GM12878 (cell line): ENCODE data around the gene SPIN1. TPM values are rescaled to one million over a fixed set of nuclear protein-coding genes. Genes with fewer than 3 reads are reported as not detected.

ENCODE experiments used
- ATAC-seq: fragments of 200-7000 bp; cut with Tn5 transposase; 3 replicates; pipeline ENCODE4 v1.9.1; 2020; ENCODE audit warnings: mild to moderate bottlenecking, moderate library complexity
- BruUV-seq: library from RNA; stranded (reverse); fragments of 400-500 nt; replicated peaks from 2 replicates; lab custom pipeline; 2021; lab: Mats Ljungman, UMichigan
- CTCF ChIA-PET: fragments of 300-600 bp; sonication (Branson Sonifier 250); formaldehyde crosslinking; extraction: SDS; loops from one replicate; lab custom pipeline; 2021; ENCODE audit warnings: inconsistent platforms; lab: Yijun Ruan, JAX
- POLR2A ChIA-PET: fragments of 350-600 bp; formaldehyde crosslinking; extraction: SDS; loops from one replicate; lab custom pipeline; 2021; ENCODE audit warnings: inconsistent platforms; lab: Charles Lee
- RAD21 ChIA-PET: fragments of 300-600 bp; sonication (Branson Sonifier 250); formaldehyde crosslinking; loops from one replicate; lab custom pipeline; 2023; ENCODE audit warnings: antibody characterized with exemption; ENCODE audit not compliant: unreplicated experiment; lab: Charles Lee
- SMC1A ChIA-PET: fragments of 300-600 bp; sonication (Branson Sonifier 250); formaldehyde crosslinking; loops from one replicate; lab custom pipeline; 2023; ENCODE audit not compliant: unreplicated experiment, uncharacterized antibody; lab: Charles Lee
- DNase-seq: peaks from one replicate; pipeline ENCODE4 v3.0.0-alpha.2; 2011; ENCODE audit warnings: low read depth, low spot score
- FAIRE-seq: peaks from 3 replicates; lab custom pipeline; 2011; peaks lifted over from hg19 to GRCh38; lab: Jason Lieb, UNC
- H2AFZ ChIP-seq: 2 replicates; pipeline ENCODE4 v1.6.0; 2011; ENCODE audit warnings: low read depth, low read length, control low read depth; ENCODE audit not compliant: control insufficient read depth
- H3K27ac ChIP-seq: 2 replicates; pipeline ENCODE4 v1.5.1; 2011; ENCODE audit warnings: control low read depth; ENCODE audit not compliant: control insufficient read depth, insufficient read depth
- H3K27me3 ChIP-seq, 2 experiments: replicated peaks in 1 of 2; 2 replicates each; pipeline versions ENCODE4 v1.6.0 to v1.6.1; 2011; ENCODE audit warnings: low read length in 1 of 2; ENCODE audit not compliant: control insufficient read depth in 2 of 2, insufficient read depth in 2 of 2
- H3K36me3 ChIP-seq, 2 experiments: 2 replicates each; pipeline ENCODE4 v1.5.1; 2011; ENCODE audit warnings: low read length in 1 of 2; ENCODE audit not compliant: control insufficient read depth in 2 of 2, insufficient read depth in 2 of 2
- H3K4me1 ChIP-seq: 2 replicates; pipeline ENCODE4 v1.6.1; 2011; ENCODE audit warnings: mild to moderate bottlenecking, low read length, moderate library complexity, mixed read lengths; ENCODE audit not compliant: control insufficient read depth, insufficient read depth
- H3K4me2 ChIP-seq: 2 replicates; pipeline ENCODE4 v1.6.0; 2011; ENCODE audit warnings: control low read depth; ENCODE audit not compliant: control insufficient read depth, insufficient read depth
- H3K4me3 ChIP-seq: fragments of 200-600 bp; sonication (generic); 2 replicates; pipeline ENCODE4 v1.5.1; 2016
- H3K79me2 ChIP-seq: 2 replicates; pipeline ENCODE4 v1.6.0; 2011; ENCODE audit warnings: low read length; ENCODE audit not compliant: control insufficient read depth, insufficient read depth
- H3K9ac ChIP-seq: 2 replicates; pipeline ENCODE4 v1.8.0; 2011; ENCODE audit warnings: low read length, control low read depth, mixed read lengths; ENCODE audit not compliant: control insufficient read depth, insufficient read depth
- H3K9me3 ChIP-seq: replicated peaks from 3 replicates; pipeline ENCODE4 v1.5.1; 2011; ENCODE audit warnings: mild to moderate bottlenecking, low read length; ENCODE audit not compliant: control insufficient read depth, insufficient read depth
- H4K20me1 ChIP-seq: 2 replicates; pipeline ENCODE4 v1.6.0; 2011; ENCODE audit not compliant: control insufficient read depth, insufficient read depth
- BCLAF1 ChIP-seq: fragments of 450-650 bp; IDR thresholded peaks from 2 replicates; pipeline ENCODE4 v1.6.1; 2017; ENCODE audit warnings: antibody characterized with exemption, mild to moderate bottlenecking, moderate library complexity
- EGR1 ChIP-seq, 2 experiments: IDR thresholded peaks; 1 replicate in 1 of 2; 2 replicates in 1 of 2; pipeline ENCODE4 v1.6.1; 2011 to 2012; ENCODE audit warnings: low read depth in 2 of 2, low read length in 2 of 2, borderline replicate concordance in 1 of 2, mild to moderate bottlenecking in 1 of 2, moderate library complexity in 1 of 2
- GABPA ChIP-seq: IDR thresholded peaks from 2 replicates; pipeline ENCODE4 v1.6.1; 2014; ENCODE audit warnings: antibody characterized with exemption, low read depth, mild to moderate bottlenecking, inconsistent platforms
- HDAC2 ChIP-seq: fragments of 200-600 bp; sonication (generic); IDR thresholded peaks from 2 replicates; pipeline ENCODE4 v1.6.1; 2017
- JUND ChIP-seq: IDR thresholded peaks from 2 replicates; pipeline ENCODE4 v1.6.1; 2012; ENCODE audit warnings: low read depth, mild to moderate bottlenecking, low read length, improper control_type of control experiment, moderate library complexity
- SIX5 ChIP-seq: IDR thresholded peaks from 2 replicates; pipeline ENCODE4 v1.6.1; 2011; ENCODE audit warnings: mild to moderate bottlenecking, low read depth, low read length, moderate library complexity; ENCODE audit not compliant: severe bottlenecking
- YBX1 ChIP-seq: fragments of 450-650 bp; IDR thresholded peaks from 2 replicates; pipeline ENCODE4 v1.6.1; 2016; ENCODE audit warnings: antibody characterized with exemption
- ZBTB33 ChIP-seq: fragments of 450-650 bp; IDR thresholded peaks from 2 replicates; pipeline ENCODE4 v1.6.1; 2017; ENCODE audit warnings: mild to moderate bottlenecking
- ZNF207 ChIP-seq: fragments of 450-650 bp; IDR thresholded peaks from 2 replicates; pipeline ENCODE4 v1.6.1; 2014; ENCODE audit warnings: antibody characterized with exemption, mild to moderate bottlenecking, borderline replicate concordance
- ZNF217 ChIP-seq: fragments of 450-650 bp; IDR thresholded peaks from 2 replicates; pipeline ENCODE4 v1.6.1; 2017; ENCODE audit warnings: antibody characterized with exemption, mild to moderate bottlenecking
- WGBS: methylation state at CpG from one replicate; pipeline ENCODE4 v1.1.6; 2016; ENCODE audit warnings: low lambda C conversion rate; ENCODE audit not compliant: insufficient replicate concordance, insufficient coverage; ENCODE audit errors: missing lambda C conversion rate; 5-methylcytosine and 5-hydroxymethylcytosine counted together
- in situ Hi-C: fragments of 300-500 bp; cut with MboI; formaldehyde crosslinking; loops from 9 replicates; pipeline ENCODE4 v1.14.3; 2018; ENCODE audit warnings: mixed read lengths
- intact Hi-C: fragments of 100-400 bp; cut with micrococcal nuclease; formaldehyde crosslinking; loops from one replicate; pipeline ENCODE4 v1.14.2; 2022; ENCODE audit not compliant: unreplicated experiment
- polyA plus RNA-seq, 11 experiments: library from polyadenylated mRNA; depleted of rRNA in 4 of 11; unstranded in 6 of 11; stranded (reverse) in 5 of 11; fragments of >200 nt; fragmentation: Nextera tagmentation in 4 of 11; fragmentation: Illumina TruSeq in 1 of 11; extraction: Ambion mirVana in 4 of 11; extraction: Trizol in 1 of 11; gene quantifications; 1 replicate in 1 of 11; 2 replicates in 10 of 11; pipeline versions ENCODE4 v1.2.1 to v1.2.3, GENCODE V29; 2011 to 2016; ENCODE audit warnings: inconsistent platforms in 2 of 11, missing spikeins in 2 of 11, low read depth in 1 of 11
- total RNA-seq, 4 experiments: library from RNA; depleted of rRNA in 3 of 4; stranded (reverse); fragments of >200 nt in 3 of 4; fragmentation: Illumina TruSeq in 1 of 4; extraction: Trizol in 1 of 4; gene quantifications; 2 replicates each; pipeline versions ENCODE4 v1.2.1 to v1.2.3, GENCODE V29; 2013 to 2021
- TF ChIP-seq, protein P1 (sequence below): IDR thresholded peaks from 2 replicates; pipeline ENCODE4 v1.6.1; 2012; ENCODE audit warnings: low read depth, low read length, improper control_type of control experiment
- TF ChIP-seq, protein P2 (sequence below): fragments of 450-650 bp; formaldehyde crosslinking; IDR thresholded peaks from 2 replicates; pipeline ENCODE4 v1.5.0; 2022; ENCODE audit warnings: mild to moderate bottlenecking, missing genetic modification characterization
- TF ChIP-seq, protein P3 (sequence below): IDR thresholded peaks from 2 replicates; pipeline ENCODE4 v1.6.1; 2011; ENCODE audit warnings: low read depth, low read length, improper control_type of control experiment, borderline replicate concordance

The SPIN1 gene
- total and polyA plus RNA-seq, 10 of the 15 experiments (the other 5 are each of a cell fraction or from before 2014, with no cell fraction given), result 6.6 to 30.3 (median 17.1) TPM

GRCh38 chr9:88406051-88406450, 17.8 kb downstream of the SPIN1 start (continued):
- no peak for TF ChIP-seq EGR1 (IDR thresholded peaks at IDR 0.05; ENCODE audit: borderline replicate concordance in 1 of 2, low read depth in 2 of 2, low read length in 2 of 2)

- H3K9ac ChIP-seq, result no peak overlapping the region
- H3K36me3 ChIP-seq, result no peaks in the 10 kb centered on the region
- in situ Hi-C loops, result no loop called here
- H3K4me1 ChIP-seq, result no peaks in the 10 kb centered on the region
- no peak overlapping the region for H2AFZ ChIP-seq
- no peak for DNase-seq
- no peaks in the 10 kb centered on the region for H3K79me2 ChIP-seq
- ChIA-PET SMC1A (no interaction called here), CTCF (no interaction called here), POLR2A (interaction anchor here (0.7 kb wide), 1 partner anchor 12 kb away, joined by 4 read pairs; no protein-coding TSS in a partner anchor), RAD21 (no interaction called here)
- peaks cover 3% of the 10 kb centered on the region; the same call in 2 of the 3 replicates for H3K9me3 ChIP-seq
- intact Hi-C loops, result no loop called here
- no peak for ATAC-seq
- no peak overlapping the region for H3K27ac ChIP-seq
- 75% methylated on average over 4 of the region's 4 CpGs for WGBS
- BruUV-seq, result no TSS peak
- no peak overlapping the region for H3K4me2 ChIP-seq
- FAIRE-seq, result no peak
- no peaks in the 10 kb centered on the region for H4K20me1 ChIP-seq
- H3K4me3 ChIP-seq, result no peak overlapping the region
- no peaks in the 10 kb centered on the region for H3K27me3 ChIP-seq
- TF ChIP-seq, protein P1, sequence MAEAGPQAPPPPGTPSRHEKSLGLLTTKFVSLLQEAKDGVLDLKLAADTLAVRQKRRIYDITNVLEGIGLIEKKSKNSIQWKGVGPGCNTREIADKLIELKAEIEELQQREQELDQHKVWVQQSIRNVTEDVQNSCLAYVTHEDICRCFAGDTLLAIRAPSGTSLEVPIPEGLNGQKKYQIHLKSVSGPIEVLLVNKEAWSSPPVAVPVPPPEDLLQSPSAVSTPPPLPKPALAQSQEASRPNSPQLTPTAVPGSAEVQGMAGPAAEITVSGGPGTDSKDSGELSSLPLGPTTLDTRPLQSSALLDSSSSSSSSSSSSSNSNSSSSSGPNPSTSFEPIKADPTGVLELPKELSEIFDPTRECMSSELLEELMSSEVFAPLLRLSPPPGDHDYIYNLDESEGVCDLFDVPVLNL, result no peak
- TF ChIP-seq JUND (no peak), ZNF207 (no peak), ZNF217 (no peak), HDAC2 (no peak), BCLAF1 (no peak), YBX1 (no peak), GABPA (no peak), ZBTB33 (no peak), SIX5 (no peak)
- TF ChIP-seq, protein P2, sequence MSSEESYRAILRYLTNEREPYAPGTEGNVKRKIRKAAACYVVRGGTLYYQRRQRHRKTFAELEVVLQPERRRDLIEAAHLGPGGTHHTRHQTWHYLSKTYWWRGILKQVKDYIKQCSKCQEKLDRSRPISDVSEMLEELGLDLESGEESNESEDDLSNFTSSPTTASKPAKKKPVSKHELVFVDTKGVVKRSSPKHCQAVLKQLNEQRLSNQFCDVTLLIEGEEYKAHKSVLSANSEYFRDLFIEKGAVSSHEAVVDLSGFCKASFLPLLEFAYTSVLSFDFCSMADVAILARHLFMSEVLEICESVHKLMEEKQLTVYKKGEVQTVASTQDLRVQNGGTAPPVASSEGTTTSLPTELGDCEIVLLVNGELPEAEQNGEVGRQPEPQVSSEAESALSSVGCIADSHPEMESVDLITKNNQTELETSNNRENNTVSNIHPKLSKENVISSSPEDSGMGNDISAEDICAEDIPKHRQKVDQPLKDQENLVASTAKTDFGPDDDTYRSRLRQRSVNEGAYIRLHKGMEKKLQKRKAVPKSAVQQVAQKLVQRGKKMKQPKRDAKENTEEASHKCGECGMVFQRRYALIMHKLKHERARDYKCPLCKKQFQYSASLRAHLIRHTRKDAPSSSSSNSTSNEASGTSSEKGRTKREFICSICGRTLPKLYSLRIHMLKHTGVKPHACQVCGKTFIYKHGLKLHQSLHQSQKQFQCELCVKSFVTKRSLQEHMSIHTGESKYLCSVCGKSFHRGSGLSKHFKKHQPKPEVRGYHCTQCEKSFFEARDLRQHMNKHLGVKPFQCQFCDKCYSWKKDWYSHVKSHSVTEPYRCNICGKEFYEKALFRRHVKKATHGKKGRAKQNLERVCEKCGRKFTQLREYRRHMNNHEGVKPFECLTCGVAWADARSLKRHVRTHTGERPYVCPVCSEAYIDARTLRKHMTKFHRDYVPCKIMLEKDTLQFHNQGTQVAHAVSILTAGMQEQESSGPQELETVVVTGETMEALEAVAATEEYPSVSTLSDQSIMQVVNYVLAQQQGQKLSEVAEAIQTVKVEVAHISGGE, result no peak
- TF ChIP-seq, protein P3, sequence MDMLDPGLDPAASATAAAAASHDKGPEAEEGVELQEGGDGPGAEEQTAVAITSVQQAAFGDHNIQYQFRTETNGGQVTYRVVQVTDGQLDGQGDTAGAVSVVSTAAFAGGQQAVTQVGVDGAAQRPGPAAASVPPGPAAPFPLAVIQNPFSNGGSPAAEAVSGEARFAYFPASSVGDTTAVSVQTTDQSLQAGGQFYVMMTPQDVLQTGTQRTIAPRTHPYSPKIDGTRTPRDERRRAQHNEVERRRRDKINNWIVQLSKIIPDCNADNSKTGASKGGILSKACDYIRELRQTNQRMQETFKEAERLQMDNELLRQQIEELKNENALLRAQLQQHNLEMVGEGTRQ, result no peak
These were observed 23.2 kb downstream of the SPIN1 start for GRCh38 chr9:88411471-88411870.
